ENCODE measurements around the gene SASH1.

The SASH1 gene

GRCh38 chr6:148392671-148393070 is 50.0 kb downstream of the SASH1 start:
- CTCF ChIA-PET = no interaction called here

GRCh38 chr6:148395583-148396101 is 53.0 kb downstream of the SASH1 start:
- CTCF ChIA-PET = no interaction called here
- Mint-ChIP-seq H3K27me3 (peaks cover 8% of the 10 kb centered on the region), H3K4me3 (no peak overlapping the region), H3K36me3 (no peaks in the 10 kb centered on the region), H3K4me1 (no peaks in the 10 kb centered on the region), H3K9me3 (no peaks in the 10 kb centered on the region), H3K27ac (no peak overlapping the region)
- DNase-seq = no peak

More at GRCh38 chr6:148392671-148393070, 50.0 kb downstream of the SASH1 start:
- no peaks in the 10 kb centered on the region for H3K9me3 Mint-ChIP-seq
- H3K4me1 Mint-ChIP-seq = no peaks in the 10 kb centered on the region
- H3K27me3 Mint-ChIP-seq = peaks cover 8% of the 10 kb centered on the region
- DNase-seq = no peak
- H3K36me3 Mint-ChIP-seq = no peaks in the 10 kb centered on the region
- no peak overlapping the region for H3K27ac Mint-ChIP-seq
- H3K4me3 Mint-ChIP-seq = no peak overlapping the region

- H3K4me3 Mint-ChIP-seq = no peak overlapping the region
- H3K9me3 Mint-ChIP-seq = no peaks in the 10 kb centered on the region
- CTCF ChIA-PET = no interaction called here
- peaks cover 8% of the 10 kb centered on the region for H3K27me3 Mint-ChIP-seq
- no peaks in the 10 kb centered on the region for H3K36me3 Mint-ChIP-seq
- DNase-seq = no peak
- H3K4me1 Mint-ChIP-seq = no peaks in the 10 kb centered on the region
- no peak overlapping the region for H3K27ac Mint-ChIP-seq
These were observed 53.8 kb downstream of the SASH1 start for GRCh38 chr6:148396411-148396810.

- Mint-ChIP-seq H3K36me3 (no peaks in the 10 kb centered on the region), H3K27me3 (peaks cover 8% of the 10 kb centered on the region), H3K9me3 (no peaks in the 10 kb centered on the region), H3K4me1 (no peaks in the 10 kb centered on the region), H3K27ac (no peak overlapping the region), H3K4me3 (no peak overlapping the region)
- DNase-seq = no peak
- CTCF ChIA-PET = no interaction called here
These were observed 54.3 kb downstream of the SASH1 start for GRCh38 chr6:148396926-148397325.

- Mint-ChIP-seq H3K27me3 (peaks cover 8% of the 10 kb centered on the region), H3K4me3 (no peak overlapping the region), H3K9me3 (no peaks in the 10 kb centered on the region), H3K27ac (no peak overlapping the region), H3K4me1 (no peaks in the 10 kb centered on the region), H3K36me3 (no peaks in the 10 kb centered on the region)
- CTCF ChIA-PET = no interaction called here
- no peak for DNase-seq
These were observed 55.6 kb downstream of the SASH1 start for GRCh38 chr6:148398244-148398643.

DNA sequence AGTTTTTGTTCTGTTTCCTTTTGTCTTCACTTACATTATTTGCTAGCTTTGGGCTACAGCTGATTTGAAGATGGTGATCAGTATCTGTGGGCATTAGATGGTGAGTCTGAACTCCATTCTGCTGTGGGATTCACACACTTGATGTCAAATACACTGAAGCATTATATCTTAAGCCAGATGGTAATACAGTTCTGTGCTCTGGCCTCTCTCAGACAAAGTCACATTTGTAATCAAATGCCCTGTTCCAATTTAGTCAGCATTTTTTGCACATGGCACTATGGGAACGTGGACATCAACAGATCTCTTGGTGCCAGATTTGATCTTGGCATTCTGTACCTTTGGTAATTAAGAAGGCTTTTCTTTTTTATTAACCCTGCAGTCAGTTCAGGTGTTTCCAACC is 56.0 kb downstream of the SASH1 start:
- peaks cover 5% of the 10 kb centered on the region for H3K27me3 Mint-ChIP-seq
- H3K36me3 Mint-ChIP-seq = no peaks in the 10 kb centered on the region
- H3K4me1 Mint-ChIP-seq = no peaks in the 10 kb centered on the region
- H3K4me3 Mint-ChIP-seq = no peak overlapping the region
- no peak overlapping the region for H3K27ac Mint-ChIP-seq
- no peak for DNase-seq
- CTCF ChIA-PET = interaction anchor here (0.7 kb wide), 1 partner anchor 41 kb away, joined by 3 read pairs; no protein-coding TSS in a partner anchor
- no peaks in the 10 kb centered on the region for H3K9me3 Mint-ChIP-seq

DNA sequence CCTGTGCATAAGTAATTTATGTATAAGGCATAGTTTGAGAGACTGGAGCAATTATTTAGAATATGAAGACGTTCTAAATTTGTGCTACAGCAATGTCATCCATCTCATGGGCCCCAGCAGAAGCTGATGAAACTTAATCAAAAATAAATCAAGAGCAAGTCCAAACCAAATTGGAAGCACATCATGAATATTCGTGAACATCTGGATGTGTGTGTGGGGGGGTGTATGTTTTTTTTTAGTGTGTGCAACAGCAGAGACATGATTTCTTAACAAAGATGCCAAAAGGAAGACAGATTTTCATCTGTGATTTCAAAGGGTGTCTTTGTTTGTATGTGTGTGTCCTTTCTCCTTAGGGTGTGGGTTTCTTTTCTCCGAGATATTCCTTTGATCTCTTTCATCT is 58.9 kb downstream of the SASH1 start:
- Mint-ChIP-seq H3K4me3 (no peak overlapping the region), H3K4me1 (no peaks in the 10 kb centered on the region), H3K36me3 (no peaks in the 10 kb centered on the region), H3K9me3 (no peaks in the 10 kb centered on the region), H3K27me3 (peaks cover 16% of the 10 kb centered on the region), H3K27ac (no peak overlapping the region)
- DNase-seq = no peak
- CTCF ChIA-PET = no interaction called here

- DNase-seq = no peak
- H3K4me1 Mint-ChIP-seq = no peaks in the 10 kb centered on the region
- no peak overlapping the region for H3K4me3 Mint-ChIP-seq
- H3K27me3 Mint-ChIP-seq = peaks cover 19% of the 10 kb centered on the region
- CTCF ChIA-PET = no interaction called here
- no peak overlapping the region for H3K27ac Mint-ChIP-seq
- H3K9me3 Mint-ChIP-seq = no peaks in the 10 kb centered on the region
- no peaks in the 10 kb centered on the region for H3K36me3 Mint-ChIP-seq
These were observed 61.9 kb downstream of the SASH1 start for GRCh38 chr6:148404456-148405054.

DNA sequence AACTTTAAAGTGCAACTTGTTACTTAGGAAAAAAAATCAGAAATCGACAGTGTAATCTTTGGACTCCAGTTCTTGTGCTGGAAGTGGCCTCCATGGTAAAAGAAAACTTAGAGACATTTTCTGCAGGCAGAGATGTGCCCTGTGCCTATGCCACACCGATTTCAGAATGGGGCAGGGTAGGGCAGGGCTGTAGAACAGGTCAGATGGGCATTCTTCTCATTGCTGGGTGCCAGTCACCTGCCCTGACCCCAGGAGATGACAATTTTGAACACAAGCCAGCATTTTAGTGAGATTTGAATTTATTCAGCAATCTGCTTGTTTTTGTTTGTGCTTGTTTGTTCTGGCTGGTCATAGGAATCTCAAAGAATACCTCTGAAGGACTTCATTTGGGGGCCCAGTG is 63.3 kb downstream of the SASH1 start:
- CTCF ChIA-PET = no interaction called here

DNA sequence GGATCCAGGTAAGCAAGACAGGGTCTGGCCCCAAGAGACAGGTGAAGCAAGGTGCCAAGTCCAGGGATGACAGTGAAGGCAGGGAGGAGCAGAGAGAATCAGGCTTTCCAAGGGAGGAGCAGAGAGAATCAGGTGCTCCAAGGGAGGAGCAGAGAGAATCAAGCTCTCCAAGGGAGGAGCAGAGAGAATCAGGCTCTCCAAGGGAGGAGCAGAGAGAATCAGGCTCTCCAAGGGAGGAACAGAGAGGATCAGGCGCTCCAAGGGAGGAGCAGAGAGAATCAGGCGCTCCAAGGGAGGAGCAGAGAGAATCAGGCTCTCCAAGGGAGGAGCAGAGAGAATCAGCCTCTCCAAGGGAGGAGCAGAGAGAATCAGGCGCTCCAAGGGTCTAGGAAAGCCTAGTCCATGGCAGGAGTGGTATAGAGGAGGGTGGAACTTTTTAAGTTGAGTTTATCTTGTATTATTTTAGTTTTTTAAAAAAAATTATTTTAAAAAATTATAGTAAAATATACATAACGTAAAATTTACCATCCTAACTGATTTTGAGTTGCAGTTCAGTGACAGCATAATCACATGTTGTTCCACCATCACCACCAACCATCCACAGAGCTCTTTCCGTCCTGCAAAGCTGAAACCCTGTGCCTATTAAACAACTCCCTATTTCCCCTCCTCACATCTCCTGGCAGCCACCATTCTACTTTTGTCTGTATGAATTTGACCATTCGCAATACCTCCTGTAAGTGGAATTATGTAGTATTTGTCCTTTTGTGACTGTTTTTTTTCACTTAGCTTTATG is 64.1 kb downstream of the SASH1 start:
- no peaks in the 10 kb centered on the region for H3K4me1 Mint-ChIP-seq
- H3K4me3 Mint-ChIP-seq = no peak overlapping the region
- no peak for DNase-seq
- H3K9me3 Mint-ChIP-seq = no peaks in the 10 kb centered on the region
- CTCF ChIA-PET = no interaction called here
- no peaks in the 10 kb centered on the region for H3K36me3 Mint-ChIP-seq
- H3K27me3 Mint-ChIP-seq = peaks cover 19% of the 10 kb centered on the region
- H3K27ac Mint-ChIP-seq = no peak overlapping the region

More for the DNA sequence above, 63.3 kb downstream of the SASH1 start:
- no peaks in the 10 kb centered on the region for H3K9me3 Mint-ChIP-seq
- no peaks in the 10 kb centered on the region for H3K4me1 Mint-ChIP-seq
- peaks cover 19% of the 10 kb centered on the region for H3K27me3 Mint-ChIP-seq
- H3K36me3 Mint-ChIP-seq = no peaks in the 10 kb centered on the region
- no peak for DNase-seq
- H3K4me3 Mint-ChIP-seq = no peak overlapping the region
- H3K27ac Mint-ChIP-seq = no peak overlapping the region

- CTCF ChIA-PET = no interaction called here
- H3K36me3 Mint-ChIP-seq = no peaks in the 10 kb centered on the region
These were observed 64.7 kb downstream of the SASH1 start for GRCh38 chr6:148407372-148407771.

DNA sequence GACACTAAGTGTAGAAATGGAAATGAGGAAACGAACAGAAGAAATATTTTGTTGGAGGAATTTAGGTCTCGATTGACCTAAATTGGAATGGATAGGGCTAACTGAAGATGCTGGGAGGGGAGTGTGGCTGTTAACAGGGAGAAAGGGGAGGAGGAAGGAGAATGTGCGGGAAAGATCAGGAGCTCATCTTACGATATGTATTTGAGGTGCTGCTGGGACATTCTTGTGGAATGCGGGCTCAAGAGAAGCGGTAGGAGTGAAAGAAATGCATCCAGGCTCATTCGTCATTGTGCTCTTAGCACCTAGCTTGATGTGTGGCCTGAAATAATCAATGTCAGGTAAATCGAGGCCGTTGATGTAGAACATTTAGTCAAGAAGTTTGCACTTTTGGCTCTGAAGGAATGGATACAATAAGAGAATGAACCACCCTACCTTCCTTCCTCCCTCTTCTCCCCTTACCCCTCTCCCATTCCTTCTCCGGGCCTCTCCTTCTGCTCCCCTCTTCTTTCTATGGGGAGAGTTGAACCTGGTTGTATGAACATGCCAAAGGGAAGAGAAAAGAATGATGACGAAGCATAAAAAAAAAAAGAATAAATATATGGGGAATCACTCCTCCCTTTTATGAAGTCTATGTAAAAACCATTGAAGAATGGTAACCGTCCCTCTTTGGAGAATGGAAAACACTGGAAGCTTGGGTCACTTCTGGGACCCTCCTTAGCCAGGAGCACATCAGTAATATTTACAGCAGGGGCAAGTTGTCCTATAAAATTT is 70.9 kb downstream of the SASH1 start:
- Mint-ChIP-seq H3K9me3 (no peaks in the 10 kb centered on the region), H3K4me3 (no peak overlapping the region), H3K4me1 (no peaks in the 10 kb centered on the region), H3K36me3 (no peaks in the 10 kb centered on the region), H3K27me3 (peaks cover 9% of the 10 kb centered on the region), H3K27ac (no peak overlapping the region)
- CTCF ChIA-PET = no interaction called here
- no peak for DNase-seq

More at GRCh38 chr6:148407372-148407771, 64.7 kb downstream of the SASH1 start:
- H3K4me3 Mint-ChIP-seq = no peak overlapping the region
- peaks cover 19% of the 10 kb centered on the region for H3K27me3 Mint-ChIP-seq
- H3K4me1 Mint-ChIP-seq = no peaks in the 10 kb centered on the region
- H3K27ac Mint-ChIP-seq = no peak overlapping the region
- DNase-seq = no peak
- no peaks in the 10 kb centered on the region for H3K9me3 Mint-ChIP-seq

- CTCF ChIA-PET = no interaction called here
- no peak for DNase-seq
- Mint-ChIP-seq H3K36me3 (no peaks in the 10 kb centered on the region), H3K27me3 (peaks cover 9% of the 10 kb centered on the region), H3K27ac (no peak overlapping the region), H3K9me3 (no peaks in the 10 kb centered on the region), H3K4me1 (no peaks in the 10 kb centered on the region), H3K4me3 (no peak overlapping the region)
These were observed 71.5 kb downstream of the SASH1 start for GRCh38 chr6:148414092-148414489.

DNA sequence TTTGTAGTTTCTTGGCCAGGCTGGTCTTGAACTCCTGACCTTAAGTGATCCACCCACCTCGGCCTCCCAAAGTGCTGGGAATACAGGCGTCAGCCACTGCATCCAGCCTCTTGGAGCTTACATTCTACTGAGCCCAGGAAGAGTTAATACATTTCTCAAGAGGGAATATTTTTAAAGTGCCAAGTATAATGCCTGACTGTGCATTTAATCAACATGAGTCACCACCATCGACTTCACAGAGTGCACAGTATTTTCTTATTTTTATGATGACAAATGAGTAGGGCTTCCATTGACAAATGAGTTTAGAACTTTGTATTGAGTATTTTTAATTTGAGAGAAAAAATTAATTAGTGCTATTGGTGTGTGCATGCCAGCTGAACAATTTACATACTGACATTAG is 72.2 kb downstream of the SASH1 start:
- Mint-ChIP-seq H3K36me3 (no peaks in the 10 kb centered on the region), H3K4me3 (no peak overlapping the region), H3K27ac (no peak overlapping the region), H3K27me3 (peaks cover 13% of the 10 kb centered on the region), H3K9me3 (no peaks in the 10 kb centered on the region), H3K4me1 (no peaks in the 10 kb centered on the region)
- DNase-seq = no peak
- CTCF ChIA-PET = no interaction called here

Measured in activated naive CD4-positive, alpha-beta T cell treated with anti-CD3 and anti-CD28 coated beads, Interleukin-2, amount 10 ng/mL, durations not matched to agents 7 days and 5 days (primary cell).